Sigmoid colon (tissue), 4 donors: ENCODE results near the gene MTUS2.

Source experiments
- CTCF ChIP-seq, 4 experiments: fragments of 450-650 bp in 3 of 4; fragments of 200-600 bp in 1 of 4; IDR thresholded peaks; one replicate each; pipeline ENCODE4 v1.5.1; 2016 to 2019; ENCODE audit warnings: antibody characterized with exemption in 4 of 4, mild to moderate bottlenecking in 3 of 4, moderate library complexity in 2 of 4
- EP300 ChIP-seq, 4 donors: sonication (generic); formaldehyde crosslinking; IDR thresholded peaks; one replicate each; pipeline ENCODE4 v1.6.1; 2017; ENCODE audit warnings: antibody characterized with exemption in 4 of 4
- POLR2A ChIP-seq, 2 donors: fragments of 450-650 bp; IDR thresholded peaks; one replicate each; pipeline ENCODE4 v1.6.1; 2016; ENCODE audit warnings: antibody characterized with exemption in 2 of 2, mild to moderate bottlenecking in 2 of 2, moderate library complexity in 2 of 2
- POLR2AphosphoS5 ChIP-seq, 4 donors: sonication (generic); formaldehyde crosslinking; IDR thresholded peaks; one replicate each; pipeline ENCODE4 v1.6.1; 2017; ENCODE audit warnings: antibody characterized with exemption in 4 of 4

DNA sequence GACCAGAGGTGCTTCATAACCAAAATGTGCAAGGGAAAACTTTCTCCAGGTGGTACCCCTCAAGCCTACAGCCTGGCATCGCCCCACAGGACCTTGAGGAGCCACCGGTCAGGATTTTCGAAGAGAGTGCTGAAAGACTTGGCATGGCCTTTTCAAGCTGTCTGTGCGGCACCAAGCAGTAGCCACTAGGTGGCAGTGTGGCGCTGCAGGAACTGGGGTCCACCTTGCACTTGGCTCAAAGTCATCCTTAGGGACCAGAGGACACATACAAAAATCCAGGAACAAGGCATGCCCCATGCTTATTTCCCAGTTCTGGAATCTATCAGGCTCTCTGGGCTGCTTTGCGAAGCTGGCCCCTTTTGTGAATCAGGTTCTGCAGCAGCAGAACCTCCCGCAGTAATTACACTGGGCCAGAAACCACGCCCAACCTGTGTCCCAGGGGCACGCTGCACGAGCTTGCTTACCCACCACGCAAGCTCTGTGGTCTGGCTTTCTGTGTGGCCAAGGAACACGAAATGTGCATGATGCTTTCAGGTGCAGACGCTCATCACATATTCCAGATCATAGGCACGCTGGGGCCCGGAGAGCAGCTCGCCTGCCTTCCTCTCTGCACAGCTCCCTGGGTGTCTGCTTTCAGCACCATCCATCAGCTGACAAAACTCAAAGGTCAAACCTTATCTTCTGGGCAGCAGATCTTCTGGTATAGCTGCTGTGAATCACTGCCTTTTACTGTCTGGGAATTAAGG is 688.2 kb downstream of the MTUS2 start:
- TF ChIP-seq CTCF (IDR thresholded peaks at IDR 0.05) (peak; percentile 86 to 98 (median 94)), POLR2AphosphoS5 (IDR thresholded peaks at IDR 0.05) (peak in 3 of 4 donors; percentile 41 to 73 (median 65)), POLR2A (IDR thresholded peaks at IDR 0.05) (no peak), EP300 (IDR thresholded peaks at IDR 0.05) (no peak)
